Measurements from ENCODE around the gene CHRM1.

- no peak for TF ChIP-seq CTCF (IDR thresholded peaks at IDR 0.05)
- no peak for TF ChIP-seq POLR2A (IDR thresholded peaks at IDR 0.05)
Measured at GRCh38 chr11:62889126-62889483, 32.1 kb downstream of the CHRM1 start.
